ENCODE data around the gene STAB2.
A peak's percentile ranks its signal among the peaks of the same experiment; 100 is the strongest.

STAB2 gene, protein sequence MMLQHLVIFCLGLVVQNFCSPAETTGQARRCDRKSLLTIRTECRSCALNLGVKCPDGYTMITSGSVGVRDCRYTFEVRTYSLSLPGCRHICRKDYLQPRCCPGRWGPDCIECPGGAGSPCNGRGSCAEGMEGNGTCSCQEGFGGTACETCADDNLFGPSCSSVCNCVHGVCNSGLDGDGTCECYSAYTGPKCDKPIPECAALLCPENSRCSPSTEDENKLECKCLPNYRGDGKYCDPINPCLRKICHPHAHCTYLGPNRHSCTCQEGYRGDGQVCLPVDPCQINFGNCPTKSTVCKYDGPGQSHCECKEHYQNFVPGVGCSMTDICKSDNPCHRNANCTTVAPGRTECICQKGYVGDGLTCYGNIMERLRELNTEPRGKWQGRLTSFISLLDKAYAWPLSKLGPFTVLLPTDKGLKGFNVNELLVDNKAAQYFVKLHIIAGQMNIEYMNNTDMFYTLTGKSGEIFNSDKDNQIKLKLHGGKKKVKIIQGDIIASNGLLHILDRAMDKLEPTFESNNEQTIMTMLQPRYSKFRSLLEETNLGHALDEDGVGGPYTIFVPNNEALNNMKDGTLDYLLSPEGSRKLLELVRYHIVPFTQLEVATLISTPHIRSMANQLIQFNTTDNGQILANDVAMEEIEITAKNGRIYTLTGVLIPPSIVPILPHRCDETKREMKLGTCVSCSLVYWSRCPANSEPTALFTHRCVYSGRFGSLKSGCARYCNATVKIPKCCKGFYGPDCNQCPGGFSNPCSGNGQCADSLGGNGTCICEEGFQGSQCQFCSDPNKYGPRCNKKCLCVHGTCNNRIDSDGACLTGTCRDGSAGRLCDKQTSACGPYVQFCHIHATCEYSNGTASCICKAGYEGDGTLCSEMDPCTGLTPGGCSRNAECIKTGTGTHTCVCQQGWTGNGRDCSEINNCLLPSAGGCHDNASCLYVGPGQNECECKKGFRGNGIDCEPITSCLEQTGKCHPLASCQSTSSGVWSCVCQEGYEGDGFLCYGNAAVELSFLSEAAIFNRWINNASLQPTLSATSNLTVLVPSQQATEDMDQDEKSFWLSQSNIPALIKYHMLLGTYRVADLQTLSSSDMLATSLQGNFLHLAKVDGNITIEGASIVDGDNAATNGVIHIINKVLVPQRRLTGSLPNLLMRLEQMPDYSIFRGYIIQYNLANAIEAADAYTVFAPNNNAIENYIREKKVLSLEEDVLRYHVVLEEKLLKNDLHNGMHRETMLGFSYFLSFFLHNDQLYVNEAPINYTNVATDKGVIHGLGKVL (N-terminal part only)

DNA sequence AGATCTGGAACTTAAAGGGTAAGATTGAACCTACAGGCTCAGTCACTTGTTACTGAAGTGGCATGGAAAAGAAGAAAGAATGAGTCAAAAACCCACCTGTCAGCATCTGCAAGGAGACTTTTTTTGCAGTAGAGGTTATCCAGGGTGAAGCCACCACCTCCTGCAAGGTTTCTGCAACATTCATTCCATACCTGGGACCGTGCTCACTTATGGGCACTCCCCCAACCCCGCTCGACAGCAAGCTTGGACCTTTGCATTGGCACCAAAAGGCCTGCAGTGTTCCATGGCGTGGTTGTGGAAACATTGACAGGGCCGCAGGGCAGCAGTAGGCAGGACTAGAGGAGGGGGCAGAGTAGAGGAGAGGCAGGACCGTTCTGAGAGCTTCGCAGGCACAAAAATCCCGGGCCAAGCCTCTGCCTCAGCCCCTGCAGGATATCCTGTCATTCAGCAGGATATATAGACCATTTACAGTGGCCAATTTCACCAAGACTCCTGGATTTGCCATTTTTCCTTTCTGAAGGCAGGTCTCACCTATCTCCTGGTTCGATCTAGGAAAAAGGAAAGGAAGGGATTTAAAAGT, at the start of gene STAB2:
STAB2 (plus strand) TSS at position 483 of the 580 bp plus-strand sequence. CDS start 204 bp downstream, outside the sequence.
- no peak for DNase-seq (ENCODE audit: low spot score)

DNA sequence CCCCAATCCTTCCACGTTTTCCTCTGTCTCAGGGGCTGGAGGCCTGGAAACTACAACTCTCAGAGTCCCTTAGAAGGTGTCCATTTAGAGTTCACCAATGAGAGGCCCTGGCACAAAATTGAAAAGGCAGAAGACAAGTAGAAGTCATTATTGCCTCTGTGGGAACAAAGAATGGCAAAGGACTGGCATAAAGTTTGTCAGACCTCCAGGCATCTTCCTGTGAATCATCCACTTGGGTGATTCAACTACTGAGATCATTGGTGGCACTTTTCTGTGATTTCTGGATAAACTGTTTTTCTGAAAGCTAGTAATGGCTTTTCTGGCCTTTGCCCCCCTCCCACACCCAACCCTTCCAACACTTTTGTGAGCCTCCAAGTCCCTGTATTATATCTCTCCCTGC, 48.7 kb upstream of the STAB2 start:
- peak; percentile 15 for DNase-seq (ENCODE audit: low spot score)

DNA sequence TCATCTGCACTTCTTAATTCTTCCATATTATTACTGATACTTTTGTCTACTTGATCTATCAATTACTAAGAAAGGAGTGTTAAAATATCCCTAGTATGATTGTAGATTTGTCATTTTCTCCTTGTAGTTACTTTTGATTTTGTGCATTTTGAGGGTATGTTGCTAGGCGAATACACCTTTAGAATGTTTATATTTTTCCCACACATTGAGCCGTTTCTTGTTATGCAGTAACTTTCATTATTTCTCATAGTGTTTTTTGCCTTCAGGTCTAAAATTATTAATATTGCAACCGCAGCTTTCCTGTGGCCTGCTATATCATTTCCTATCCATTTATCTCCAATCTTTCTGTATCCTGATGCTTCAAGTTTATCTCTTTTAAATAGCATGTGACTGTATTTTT, 46.8 kb upstream of the STAB2 start:
- DNase-seq (ENCODE audit: low spot score), result no peak

DNA sequence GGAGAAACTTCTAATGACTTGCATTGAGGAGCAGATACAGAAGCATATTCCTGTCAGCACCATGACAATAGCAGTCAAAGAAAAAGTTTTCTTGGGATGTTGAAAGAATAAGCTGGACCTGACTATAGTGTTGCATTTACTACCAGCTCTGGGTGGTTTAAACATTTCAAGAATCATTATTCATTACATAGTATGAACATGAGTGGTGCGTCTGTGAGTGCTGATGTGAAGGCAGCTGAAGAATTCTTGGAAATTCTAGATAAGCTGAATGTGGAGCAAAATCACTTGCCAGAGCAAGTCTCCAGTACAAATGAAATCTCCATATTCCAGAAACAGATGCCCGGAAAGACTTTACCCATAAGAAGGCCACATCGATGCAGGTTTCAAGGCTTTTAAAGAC, 45.0 kb upstream of the STAB2 start:
- DNase-seq (ENCODE audit: low spot score), result no peak

DNA sequence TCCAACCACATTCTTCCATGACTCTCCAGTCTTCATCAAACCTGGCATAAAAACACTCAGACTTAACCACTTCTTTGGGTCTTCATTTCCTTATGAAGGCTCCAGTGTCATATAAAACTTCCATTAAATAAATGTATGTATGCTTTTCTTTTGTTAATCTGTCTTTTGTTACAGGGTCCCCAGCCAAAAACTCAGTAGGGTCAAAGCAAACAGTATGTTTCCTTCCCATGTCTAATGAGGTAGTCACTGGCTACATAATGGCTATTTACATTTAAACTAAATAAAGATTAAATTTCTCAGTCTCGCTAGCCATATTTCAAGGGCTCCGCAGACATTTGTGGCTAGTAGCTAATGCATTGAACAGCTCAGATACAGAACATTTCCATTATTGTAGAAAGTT, 40.1 kb upstream of the STAB2 start:
- no peak for DNase-seq (ENCODE audit: low spot score)

DNA sequence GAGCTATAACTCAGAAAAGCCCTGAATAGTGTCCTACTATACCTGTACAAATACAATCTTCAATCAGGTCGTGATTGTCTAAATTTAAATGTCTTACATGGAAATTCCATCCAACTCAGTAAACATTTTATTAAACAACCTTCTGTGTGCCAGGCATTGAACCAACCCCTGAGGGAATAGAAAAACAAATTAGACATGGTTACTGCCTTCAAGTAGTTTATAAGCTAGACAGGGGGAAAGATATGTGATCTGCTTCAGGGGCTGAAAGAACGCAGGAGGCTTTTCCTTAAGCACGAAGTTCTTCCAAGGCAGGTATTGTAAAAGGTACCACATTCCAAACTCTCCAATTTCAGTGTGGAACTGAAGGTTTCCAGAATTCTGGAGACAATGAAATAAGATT, 39.7 kb upstream of the STAB2 start:
- no peak for DNase-seq (ENCODE audit: low spot score)

DNA sequence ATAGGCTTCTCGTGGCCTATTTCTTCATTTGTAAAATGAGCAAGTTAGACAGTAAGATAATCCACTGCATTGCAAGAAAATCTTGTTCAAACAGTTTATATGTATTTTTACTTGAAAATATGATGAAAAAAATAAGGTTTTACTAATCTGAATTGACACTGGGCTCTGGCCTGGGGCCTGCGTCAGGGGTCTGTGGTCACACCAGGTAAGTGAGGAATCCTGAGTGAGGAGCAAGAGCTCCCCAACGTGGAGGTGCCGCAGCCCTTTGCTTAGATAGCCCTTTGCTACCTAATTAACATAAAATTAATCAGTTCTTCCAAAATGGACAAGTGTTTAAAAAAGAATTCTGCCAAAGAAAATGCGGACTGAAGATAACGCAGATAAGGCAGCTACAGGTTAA, 39.1 kb upstream of the STAB2 start:
- no peak for DNase-seq (ENCODE audit: low spot score)

DNA sequence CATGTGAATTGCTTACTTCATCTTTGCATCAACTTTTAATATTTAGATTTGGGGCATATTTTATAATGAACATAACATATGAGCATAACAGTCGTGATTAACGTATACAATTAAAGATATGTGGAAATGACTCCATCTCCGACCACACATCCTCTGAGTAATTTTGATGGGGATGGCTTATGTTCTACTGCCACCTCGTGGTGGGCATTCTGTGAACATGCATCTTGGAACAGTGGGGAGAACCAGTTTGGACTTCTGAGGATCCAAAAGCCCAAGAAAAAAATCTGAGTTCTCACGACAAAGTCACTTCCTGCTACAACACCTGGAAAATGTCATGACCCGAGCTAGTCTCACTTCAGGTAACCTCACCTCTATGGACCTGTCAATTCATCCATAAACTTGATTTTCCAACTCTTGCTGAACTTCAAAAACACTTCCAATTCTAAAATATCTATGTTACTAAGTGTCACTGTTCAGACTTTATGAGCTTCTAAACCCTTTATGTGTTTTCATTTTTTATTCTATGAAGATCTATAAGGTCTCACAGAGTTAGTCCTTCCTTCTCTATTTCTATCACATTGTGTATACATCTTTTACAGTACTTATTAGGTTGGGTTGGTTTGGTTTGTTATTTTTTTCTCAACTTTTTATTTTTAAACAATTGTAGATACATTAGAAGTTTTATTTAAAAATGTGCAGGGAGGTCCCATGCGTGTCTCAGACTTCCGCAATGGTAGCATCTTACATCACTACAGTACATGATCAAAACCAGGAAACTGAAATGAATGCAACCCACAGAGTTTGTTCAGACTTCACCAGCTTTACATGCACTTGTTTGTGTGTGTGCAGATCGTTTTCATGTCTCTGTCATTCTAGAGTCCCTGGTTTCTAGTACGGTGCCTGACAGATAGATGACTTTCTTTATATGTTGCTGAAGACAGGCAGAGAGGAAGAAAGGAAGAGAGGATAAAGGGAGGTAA, 38.2 kb upstream of the STAB2 start:
- DNase-seq (ENCODE audit: low spot score), result peak; percentile 67

DNA sequence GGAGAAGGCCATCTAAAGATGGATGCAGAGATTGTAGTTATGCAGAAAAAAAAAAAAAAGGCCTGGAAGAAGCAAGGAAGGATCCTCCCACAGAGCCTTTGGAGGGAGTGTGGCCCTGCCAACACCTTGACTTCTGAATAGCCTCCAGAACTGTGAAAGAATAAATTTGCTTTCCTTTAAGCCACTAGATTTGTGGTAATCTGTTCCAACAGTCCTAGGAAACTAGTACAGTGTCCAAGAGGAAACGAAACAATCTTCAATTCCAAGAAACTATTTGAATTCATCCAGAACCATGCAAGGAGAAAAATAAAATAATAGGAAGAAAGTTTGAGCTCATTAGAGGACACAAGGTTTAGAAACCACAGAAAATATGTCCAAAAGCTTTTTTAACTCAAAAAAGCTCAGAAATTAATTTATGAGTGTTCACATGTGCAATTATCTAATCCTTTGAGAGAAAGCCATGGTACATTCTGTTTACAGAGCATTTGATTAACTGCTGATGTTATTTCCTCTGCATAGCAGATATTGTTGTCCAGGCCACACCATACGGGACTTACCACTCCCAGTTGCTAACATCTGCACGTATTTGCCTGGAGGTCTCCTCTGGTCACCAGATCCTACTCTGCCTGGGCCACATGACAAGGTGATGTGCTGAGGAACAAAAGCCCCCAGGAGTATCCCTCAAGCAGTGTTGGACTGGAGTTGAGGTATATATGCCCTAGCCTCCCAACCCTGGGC, 30.0 kb upstream of the STAB2 start:
- DNase-seq (ENCODE audit: low spot score), result no peak

DNA sequence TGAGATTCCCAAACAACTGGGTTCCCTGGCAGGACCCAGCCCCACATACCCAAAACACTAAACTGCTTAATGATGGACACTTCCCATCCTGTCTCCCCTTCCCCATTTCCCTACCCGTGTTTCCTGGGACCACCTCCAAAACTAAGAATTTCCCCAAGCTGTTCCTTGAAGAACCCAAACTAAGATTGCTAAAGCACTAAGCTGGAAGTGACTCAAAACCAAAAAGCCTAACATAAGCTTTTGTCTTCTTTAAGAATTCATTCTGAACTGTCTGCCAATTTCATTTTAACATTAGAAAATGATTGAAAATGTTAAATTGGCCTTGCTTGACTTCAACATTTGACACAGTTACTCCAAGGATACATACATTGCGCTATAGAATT, 29.5 kb upstream of the STAB2 start:
- no peak for DNase-seq (ENCODE audit: low spot score)

DNA sequence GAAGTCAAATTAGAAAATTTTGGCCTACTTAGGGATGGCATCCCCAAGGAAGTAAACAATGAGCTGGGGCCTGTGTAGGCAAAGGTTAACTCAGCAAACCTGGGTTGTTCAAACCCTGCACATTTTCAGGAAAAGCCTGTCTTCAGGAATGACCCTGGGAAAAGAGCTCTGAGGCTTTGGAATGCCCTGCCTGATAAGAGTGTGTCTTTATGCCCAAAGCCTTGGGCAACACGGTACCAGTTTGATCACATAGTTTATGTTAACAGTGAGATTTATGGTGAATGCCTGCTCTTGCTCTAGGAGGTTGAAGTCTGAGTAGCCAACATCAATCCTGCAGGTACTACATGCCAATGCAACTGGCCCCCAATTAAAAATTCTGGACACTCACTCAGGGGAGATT, 28.2 kb upstream of the STAB2 start:
- no peak for DNase-seq (ENCODE audit: low spot score)

DNA sequence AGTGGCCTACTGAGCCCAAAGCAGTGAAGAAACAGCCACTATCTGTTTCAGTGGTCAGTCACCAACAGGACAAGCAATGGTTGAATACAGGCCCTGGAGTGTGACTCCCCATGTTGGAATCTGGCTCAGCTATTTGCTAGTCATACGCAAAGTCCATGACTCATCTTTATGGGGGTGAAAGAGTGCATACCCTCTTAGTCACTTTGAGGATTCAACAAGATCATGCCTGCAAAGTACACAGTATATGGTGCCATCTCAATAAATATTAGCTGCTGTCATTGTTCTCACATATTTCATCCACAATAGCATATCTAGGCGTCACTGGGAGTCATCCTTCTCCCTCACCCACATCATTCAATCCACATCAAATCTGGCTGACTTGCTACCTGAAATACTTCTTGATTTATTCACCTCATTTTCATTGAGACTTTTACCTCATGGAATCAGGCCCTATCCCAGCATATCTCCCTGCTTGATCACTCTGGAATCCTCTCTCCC, 26.4 kb upstream of the STAB2 start:
- DNase-seq (ENCODE audit: low spot score), result peak; percentile 92

DNA sequence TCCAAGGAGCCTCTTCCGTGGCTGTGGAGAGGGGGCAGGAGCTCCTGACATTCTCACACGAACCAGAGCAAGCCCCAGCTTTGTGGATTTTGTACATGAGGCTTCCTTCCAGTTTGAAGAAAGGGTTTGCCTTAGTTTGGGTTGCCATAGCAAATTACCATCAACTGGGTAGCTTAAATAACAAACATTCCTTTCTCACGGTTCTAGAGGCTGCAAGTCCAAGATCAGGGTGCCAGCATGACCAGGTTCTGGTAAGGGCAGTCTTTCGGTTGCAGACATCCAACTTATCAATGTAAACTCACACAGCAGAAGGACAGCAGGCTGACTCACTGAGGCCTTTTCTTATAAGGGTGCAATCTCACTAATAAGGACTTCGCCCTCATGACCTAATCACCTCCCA, 25.9 kb upstream of the STAB2 start:
- DNase-seq (ENCODE audit: low spot score), result no peak

DNA sequence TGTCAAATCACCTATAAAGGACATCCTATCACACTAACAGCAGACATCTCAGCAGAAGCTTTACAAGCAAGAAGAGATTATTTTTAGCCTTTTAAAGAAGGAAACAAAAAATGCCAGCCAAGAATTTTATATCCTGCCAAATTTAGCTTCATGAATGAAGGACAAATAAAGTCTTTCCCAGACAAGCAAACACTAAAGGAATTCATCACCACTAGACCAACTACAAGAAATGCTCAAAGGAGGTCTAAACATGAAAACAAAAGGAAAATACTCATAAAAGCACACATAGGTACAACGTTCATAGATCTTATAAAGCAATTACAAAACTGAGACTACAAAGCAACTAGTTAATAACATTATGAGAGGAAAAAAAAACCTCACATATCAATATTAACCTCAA, 20.7 kb upstream of the STAB2 start:
- DNase-seq (ENCODE audit: low spot score), result no peak

DNA sequence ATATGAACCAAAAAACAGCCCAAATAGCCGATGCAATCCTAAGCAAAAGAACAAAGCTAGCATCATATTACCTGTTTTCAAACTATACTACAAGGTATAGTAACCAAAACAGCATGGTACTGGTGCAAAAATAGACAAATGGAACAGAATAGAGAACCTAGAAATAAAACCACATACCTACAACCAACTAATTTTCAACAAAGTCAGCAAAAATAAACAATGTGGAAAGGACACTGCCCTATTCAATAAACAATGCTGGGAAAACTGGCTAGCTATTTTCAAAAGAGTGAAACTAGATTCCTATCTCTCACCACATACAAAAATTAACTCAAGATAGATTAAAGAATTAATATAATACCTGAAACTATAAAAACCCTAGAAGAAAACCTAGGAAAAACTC, 17.8 kb upstream of the STAB2 start:
- no peak for DNase-seq (ENCODE audit: low spot score)

DNA sequence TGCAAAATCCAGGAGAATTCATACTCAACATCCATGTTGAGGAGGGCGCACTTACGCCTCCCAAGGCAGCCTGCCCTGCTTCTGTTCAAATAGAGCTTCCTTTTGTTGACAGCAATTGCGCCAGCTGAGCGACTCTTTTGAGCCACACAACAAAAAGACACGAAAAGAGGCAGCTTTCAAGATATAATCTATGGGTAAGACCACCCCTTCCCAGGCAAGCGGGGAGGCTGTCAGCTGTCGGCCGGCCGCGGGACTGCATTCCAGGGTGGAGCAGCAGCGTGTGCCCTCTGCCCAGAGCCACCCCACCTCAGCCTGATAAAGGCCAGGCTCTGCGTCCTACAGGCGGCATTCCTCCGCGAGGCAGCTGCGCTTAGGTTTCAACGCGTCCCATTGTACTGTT, 15.8 kb upstream of the STAB2 start:
- no peak for DNase-seq (ENCODE audit: low spot score)

DNA sequence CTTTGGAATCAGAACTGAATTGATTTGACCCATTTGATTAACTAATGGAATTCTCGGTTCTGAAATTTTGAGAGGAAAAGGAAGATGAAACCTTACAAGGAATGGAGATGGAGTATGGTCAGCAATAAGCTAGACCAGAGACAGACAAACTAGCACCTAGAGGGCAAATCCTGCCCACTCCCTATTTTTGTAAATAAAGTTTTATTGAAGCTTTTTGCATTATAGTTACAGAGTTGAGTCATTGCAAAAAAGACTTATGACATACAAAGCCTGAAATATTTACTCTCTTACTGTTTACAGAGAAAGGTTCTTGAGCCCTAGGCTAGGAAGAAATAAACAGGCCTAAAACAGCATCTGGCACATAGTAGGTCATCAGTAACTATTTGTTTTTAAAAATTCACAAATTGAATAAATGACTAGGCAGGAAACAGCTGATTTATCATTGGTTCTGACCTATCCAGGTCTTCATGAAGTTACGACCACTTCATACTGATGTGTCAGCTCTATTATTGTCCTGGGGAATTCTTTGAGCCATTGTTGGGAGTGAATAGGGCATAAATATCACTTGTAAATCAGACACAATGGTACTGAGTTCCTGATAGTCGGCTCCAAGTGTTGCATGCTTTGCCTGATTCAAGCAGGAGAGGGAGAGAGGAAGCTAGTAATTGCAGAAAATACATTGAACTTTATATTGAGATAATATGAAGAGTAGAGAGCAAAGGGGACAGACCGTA, 14.6 kb upstream of the STAB2 start:
- no peak for DNase-seq (ENCODE audit: low spot score)

DNA sequence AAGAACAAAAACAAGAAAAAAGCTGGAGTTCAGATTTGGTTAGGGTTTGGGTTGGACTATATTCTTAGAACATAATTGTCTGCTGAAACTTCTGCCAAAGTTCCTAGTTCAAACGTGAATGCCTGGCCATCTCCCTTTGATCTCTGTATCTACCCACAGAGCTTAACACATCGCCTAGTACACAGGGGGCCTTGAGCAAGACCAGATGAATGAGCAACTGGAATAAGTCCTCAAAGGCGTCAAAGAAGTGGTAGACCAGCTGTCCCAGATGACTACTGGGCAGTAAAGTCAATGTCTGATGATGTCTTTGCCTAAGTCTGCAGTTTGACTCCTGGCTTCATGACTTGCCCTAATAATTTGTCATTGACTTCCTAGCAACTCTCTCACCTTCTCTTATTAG, 13.9 kb upstream of the STAB2 start:
- no peak for DNase-seq (ENCODE audit: low spot score)

DNA sequence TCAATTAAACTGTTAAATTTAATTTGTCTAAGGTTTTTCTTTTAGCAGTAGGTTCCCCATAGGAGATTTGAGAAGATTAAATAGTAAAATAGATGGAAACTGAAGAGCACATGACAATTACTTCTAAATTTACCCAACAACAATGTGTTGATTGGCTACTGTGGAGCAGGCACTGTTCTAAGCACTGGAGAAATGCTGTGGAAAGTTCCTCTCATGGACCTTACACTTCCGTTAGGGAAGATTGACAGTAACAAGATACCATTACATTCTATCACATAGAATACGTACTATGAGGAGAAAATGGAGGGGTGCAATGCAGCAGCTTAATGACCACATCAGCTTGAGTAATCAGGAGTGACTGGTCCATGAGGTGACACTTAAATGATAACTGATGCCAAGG, 8.1 kb upstream of the STAB2 start:
- DNase-seq (ENCODE audit: low spot score), result no peak

Data from COLO829 (cell line).